ENCODE results near the gene CRISPLD2. TPM values are rescaled to one million over a fixed set of nuclear protein-coding genes. Genes with fewer than 3 reads are reported as not detected.

Gene CRISPLD2
- total and polyA plus RNA-seq, 10 of the 15 experiments (the other 5 are each of a cell fraction or from before 2014, with no cell fraction given): 0.03 to 0.30 (median 0.08) TPM; not detected in 5

DNA sequence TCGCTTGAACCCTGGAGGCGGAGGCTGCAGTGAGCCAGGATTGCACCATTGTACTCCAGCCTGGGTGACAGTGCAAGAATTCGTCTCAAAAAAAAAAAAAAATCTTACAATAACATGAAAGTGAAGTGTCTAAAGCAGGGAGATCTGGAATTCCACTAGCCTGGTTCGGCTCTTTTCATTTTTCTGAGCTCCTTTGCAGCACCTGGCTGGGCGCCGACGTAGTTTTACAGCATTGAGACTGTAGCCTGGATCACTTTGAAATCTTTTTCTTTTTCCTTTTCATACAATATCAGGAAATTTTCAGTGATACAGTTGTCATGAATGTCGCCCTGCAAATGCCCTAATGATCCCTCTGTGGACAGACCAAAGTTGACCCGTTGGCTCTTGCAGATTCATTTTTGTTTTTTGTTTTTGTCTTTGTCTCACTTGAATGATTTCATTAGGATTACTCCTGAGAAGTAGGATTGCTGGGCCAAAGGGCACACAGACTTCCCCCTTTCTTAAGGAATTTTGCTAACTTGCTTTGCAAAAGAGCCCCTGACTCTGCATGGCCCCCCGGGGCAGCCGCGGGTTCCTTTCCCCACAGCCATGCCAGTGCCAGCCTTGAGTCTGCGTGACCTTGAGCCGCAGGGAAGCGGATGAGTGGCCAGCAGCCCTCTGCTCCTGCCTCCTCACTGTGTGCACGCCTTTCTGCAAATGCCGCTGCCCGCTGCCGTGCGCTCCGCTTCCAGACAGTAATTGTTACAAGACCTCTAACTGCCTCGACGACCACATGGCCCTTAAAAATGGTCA lies 28.0 kb downstream of the CRISPLD2 start:
- no peaks in the 10 kb centered on the region for H3K9me3 ChIP-seq (replicated peaks; ENCODE audit: control insufficient read depth, insufficient read depth, low read length)
- FAIRE-seq (no peak), DNase-seq (ENCODE audit: low read depth, low spot score) (no peak), ATAC-seq (no peak)
- BruUV-seq (replicated peaks): no TSS peak
- H3K4me1 ChIP-seq (ENCODE audit: control insufficient read depth, insufficient read depth, low read length): no peaks in the 10 kb centered on the region
- H3K4me3 ChIP-seq: no peak overlapping the region
- SMC1A ChIA-PET (ENCODE audit: uncharacterized antibody, unreplicated experiment): no interaction called here
- H3K36me3 ChIP-seq (ENCODE audit: control insufficient read depth in 2 of 2, insufficient read depth in 2 of 2, low read length in 1 of 2): no peaks in the 10 kb centered on the region
- no peak overlapping the region for H3K27ac ChIP-seq (ENCODE audit: control insufficient read depth, insufficient read depth)
- 52% methylated on average over 23 of the region's 23 CpGs for WGBS (ENCODE audit: insufficient coverage, insufficient replicate concordance, low lambda C conversion rate, missing lambda C conversion rate)
- no peaks in the 10 kb centered on the region for H3K79me2 ChIP-seq (ENCODE audit: control insufficient read depth, insufficient read depth, low read length)
- H3K27me3 ChIP-seq (replicated peaks in 1 of 2; ENCODE audit: control insufficient read depth in 2 of 2, insufficient read depth in 2 of 2, low read length in 1 of 2): peaks cover 0 to 1% of the 10 kb centered on the region in 2 experiments; a peak in 3 of 4 replicates
- POLR2A ChIA-PET: no interaction called here
- no peak overlapping the region for H2AFZ ChIP-seq (ENCODE audit: control insufficient read depth, low read depth, low read length)
- H3K9ac ChIP-seq (ENCODE audit: control insufficient read depth, insufficient read depth, low read length): no peak overlapping the region
- CTCF ChIA-PET: interaction anchor here (0.7 kb wide), 1 partner anchor 160 kb away, joined by 3 read pairs; no protein-coding TSS in a partner anchor
- H4K20me1 ChIP-seq (ENCODE audit: control insufficient read depth, insufficient read depth): no peaks in the 10 kb centered on the region
- intact Hi-C loops (cut with micrococcal nuclease; ENCODE audit: unreplicated experiment) (no loop called here), in situ Hi-C loops (cut with MboI) (no loop called here)
- no peak overlapping the region for H3K4me2 ChIP-seq (ENCODE audit: control insufficient read depth, insufficient read depth)
- RAD21 ChIA-PET (ENCODE audit: unreplicated experiment): no interaction called here
- TF ChIP-seq EZH2 (IDR thresholded peaks at IDR 0.05; ENCODE audit: borderline replicate concordance, control insufficient read depth, low read depth, low read length) (no peak), PML (IDR thresholded peaks at IDR 0.05; ENCODE audit: low read length) (no peak), YY1 (IDR thresholded peaks at IDR 0.05; ENCODE audit: low read depth, low read length) (no peak), STAT1 (conservative IDR thresholded peaks at IDR 0.05) (no peak), MYB (IDR thresholded peaks at IDR 0.05; ENCODE audit: borderline replicate concordance, low read depth, low read length) (no peak), ETV6 (conservative IDR thresholded peaks at IDR 0.05 in 1 of 2, IDR thresholded peaks at IDR 0.05 in 1 of 2; ENCODE audit: borderline replicate concordance in 1 of 2, low read depth in 1 of 2) (no peak), SUZ12 (IDR thresholded peaks at IDR 0.05; ENCODE audit: unreplicated experiment) (no peak), SREBF2 (IDR thresholded peaks at IDR 0.05; ENCODE audit: low read length) (no peak)
- TF ChIP-seq, protein P1, sequence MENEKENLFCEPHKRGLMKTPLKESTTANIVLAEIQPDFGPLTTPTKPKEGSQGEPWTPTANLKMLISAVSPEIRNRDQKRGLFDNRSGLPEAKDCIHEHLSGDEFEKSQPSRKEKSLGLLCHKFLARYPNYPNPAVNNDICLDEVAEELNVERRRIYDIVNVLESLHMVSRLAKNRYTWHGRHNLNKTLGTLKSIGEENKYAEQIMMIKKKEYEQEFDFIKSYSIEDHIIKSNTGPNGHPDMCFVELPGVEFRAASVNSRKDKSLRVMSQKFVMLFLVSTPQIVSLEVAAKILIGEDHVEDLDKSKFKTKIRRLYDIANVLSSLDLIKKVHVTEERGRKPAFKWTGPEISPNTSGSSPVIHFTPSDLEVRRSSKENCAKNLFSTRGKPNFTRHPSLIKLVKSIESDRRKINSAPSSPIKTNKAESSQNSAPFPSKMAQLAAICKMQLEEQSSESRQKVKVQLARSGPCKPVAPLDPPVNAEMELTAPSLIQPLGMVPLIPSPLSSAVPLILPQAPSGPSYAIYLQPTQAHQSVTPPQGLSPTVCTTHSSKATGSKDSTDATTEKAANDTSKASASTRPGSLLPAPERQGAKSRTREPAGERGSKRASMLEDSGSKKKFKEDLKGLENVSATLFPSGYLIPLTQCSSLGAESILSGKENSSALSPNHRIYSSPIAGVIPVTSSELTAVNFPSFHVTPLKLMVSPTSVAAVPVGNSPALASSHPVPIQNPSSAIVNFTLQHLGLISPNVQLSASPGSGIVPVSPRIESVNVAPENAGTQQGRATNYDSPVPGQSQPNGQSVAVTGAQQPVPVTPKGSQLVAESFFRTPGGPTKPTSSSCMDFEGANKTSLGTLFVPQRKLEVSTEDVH (IDR thresholded peaks at IDR 0.05; ENCODE audit: low read depth, partially characterized antibody): no peak
- TF ChIP-seq, protein P2, sequence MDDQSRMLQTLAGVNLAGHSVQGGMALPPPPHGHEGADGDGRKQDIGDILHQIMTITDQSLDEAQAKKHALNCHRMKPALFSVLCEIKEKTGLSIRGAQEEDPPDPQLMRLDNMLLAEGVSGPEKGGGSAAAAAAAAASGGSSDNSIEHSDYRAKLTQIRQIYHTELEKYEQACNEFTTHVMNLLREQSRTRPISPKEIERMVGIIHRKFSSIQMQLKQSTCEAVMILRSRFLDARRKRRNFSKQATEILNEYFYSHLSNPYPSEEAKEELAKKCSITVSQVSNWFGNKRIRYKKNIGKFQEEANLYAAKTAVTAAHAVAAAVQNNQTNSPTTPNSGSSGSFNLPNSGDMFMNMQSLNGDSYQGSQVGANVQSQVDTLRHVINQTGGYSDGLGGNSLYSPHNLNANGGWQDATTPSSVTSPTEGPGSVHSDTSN (IDR thresholded peaks at IDR 0.05; ENCODE audit: insufficient replicate concordance, low read depth, low read length): no peak
- TF ChIP-seq, protein P3, sequence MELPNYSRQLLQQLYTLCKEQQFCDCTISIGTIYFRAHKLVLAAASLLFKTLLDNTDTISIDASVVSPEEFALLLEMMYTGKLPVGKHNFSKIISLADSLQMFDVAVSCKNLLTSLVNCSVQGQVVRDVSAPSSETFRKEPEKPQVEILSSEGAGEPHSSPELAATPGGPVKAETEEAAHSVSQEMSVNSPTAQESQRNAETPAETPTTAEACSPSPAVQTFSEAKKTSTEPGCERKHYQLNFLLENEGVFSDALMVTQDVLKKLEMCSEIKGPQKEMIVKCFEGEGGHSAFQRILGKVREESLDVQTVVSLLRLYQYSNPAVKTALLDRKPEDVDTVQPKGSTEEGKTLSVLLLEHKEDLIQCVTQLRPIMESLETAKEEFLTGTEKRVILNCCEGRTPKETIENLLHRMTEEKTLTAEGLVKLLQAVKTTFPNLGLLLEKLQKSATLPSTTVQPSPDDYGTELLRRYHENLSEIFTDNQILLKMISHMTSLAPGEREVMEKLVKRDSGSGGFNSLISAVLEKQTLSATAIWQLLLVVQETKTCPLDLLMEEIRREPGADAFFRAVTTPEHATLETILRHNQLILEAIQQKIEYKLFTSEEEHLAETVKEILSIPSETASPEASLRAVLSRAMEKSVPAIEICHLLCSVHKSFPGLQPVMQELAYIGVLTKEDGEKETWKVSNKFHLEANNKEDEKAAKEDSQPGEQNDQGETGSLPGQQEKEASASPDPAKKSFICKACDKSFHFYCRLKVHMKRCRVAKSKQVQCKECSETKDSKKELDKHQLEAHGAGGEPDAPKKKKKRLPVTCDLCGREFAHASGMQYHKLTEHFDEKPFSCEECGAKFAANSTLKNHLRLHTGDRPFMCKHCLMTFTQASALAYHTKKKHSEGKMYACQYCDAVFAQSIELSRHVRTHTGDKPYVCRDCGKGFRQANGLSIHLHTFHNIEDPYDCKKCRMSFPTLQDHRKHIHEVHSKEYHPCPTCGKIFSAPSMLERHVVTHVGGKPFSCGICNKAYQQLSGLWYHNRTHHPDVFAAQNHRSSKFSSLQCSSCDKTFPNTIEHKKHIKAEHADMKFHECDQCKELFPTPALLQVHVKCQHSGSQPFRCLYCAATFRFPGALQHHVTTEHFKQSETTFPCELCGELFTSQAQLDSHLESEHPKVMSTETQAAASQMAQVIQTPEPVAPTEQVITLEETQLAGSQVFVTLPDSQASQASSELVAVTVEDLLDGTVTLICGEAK (IDR thresholded peaks at IDR 0.05; ENCODE audit: borderline replicate concordance): no peak
- TF ChIP-seq, protein P4, sequence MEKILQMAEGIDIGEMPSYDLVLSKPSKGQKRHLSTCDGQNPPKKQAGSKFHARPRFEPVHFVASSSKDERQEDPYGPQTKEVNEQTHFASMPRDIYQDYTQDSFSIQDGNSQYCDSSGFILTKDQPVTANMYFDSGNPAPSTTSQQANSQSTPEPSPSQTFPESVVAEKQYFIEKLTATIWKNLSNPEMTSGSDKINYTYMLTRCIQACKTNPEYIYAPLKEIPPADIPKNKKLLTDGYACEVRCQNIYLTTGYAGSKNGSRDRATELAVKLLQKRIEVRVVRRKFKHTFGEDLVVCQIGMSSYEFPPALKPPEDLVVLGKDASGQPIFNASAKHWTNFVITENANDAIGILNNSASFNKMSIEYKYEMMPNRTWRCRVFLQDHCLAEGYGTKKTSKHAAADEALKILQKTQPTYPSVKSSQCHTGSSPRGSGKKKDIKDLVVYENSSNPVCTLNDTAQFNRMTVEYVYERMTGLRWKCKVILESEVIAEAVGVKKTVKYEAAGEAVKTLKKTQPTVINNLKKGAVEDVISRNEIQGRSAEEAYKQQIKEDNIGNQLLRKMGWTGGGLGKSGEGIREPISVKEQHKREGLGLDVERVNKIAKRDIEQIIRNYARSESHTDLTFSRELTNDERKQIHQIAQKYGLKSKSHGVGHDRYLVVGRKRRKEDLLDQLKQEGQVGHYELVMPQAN (conservative IDR thresholded peaks at IDR 0.05): no peak

Data from GM12878 (cell line).